Activated CD8-positive, alpha-beta memory T cell treated with anti-CD3 and anti-CD28 coated beads, Interleukin-2, amount 50 U/mL, for 24 hours (primary cell): ENCODE results near the gene DNAJB8.

ENCODE experiments used
- DNase-seq: peaks from one replicate; pipeline ENCODE4 v3.0.0-alpha.2; 2020; ENCODE audit errors: extremely low read depth

DNAJB8 gene

DNA sequence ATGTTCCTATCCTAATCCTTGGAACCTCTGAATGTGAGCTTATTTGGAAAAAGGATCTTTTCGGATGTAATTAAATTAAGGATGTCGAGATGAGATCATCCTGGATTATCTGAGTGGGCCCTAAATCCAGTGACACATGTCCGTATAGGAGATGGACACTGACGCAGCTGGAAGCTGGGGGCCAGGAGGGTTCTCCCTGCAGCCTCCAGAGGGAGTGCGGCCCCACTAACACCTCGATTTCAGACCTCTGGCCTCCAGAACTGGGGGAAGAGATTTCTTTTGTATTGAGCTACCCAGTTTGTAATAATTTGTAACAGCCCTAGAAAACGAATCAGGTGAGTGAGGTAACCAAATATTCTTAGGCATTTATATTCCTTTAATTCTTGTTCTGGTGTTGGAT lies 2.5 kb downstream of the DNAJB8 start:
- DNase-seq = no peak

GRCh38 chr3:128463771-128464170 lies 2.9 kb downstream of the DNAJB8 start:
- DNase-seq = no peak

GRCh38 chr3:128463354-128463753 lies 3.3 kb downstream of the DNAJB8 start:
- DNase-seq = no peak

DNA sequence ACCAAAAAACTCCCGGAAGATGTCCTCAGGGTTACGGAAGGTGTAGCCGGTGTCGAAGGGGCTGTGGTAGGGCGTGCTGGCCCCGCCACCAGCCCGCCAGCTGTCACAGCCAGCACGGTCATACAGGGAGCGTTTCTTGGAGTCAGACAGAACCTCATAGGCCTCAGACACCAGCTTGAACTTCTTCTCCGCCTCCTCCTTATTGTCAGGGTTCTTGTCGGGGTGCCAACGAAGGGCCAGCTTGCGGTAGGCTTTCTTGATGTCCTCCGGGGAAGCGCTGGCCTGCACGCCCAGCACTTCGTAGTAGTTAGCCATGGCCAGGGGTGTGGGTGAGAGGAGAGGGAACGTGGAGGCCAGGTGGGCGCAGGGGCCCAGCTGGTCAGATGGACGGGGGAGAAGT lies 3.8 kb downstream of the DNAJB8 start:
- DNase-seq = no peak

GRCh38 chr3:128462341-128462910 lies 4.3 kb downstream of the DNAJB8 start:
- DNase-seq = no peak

DNA sequence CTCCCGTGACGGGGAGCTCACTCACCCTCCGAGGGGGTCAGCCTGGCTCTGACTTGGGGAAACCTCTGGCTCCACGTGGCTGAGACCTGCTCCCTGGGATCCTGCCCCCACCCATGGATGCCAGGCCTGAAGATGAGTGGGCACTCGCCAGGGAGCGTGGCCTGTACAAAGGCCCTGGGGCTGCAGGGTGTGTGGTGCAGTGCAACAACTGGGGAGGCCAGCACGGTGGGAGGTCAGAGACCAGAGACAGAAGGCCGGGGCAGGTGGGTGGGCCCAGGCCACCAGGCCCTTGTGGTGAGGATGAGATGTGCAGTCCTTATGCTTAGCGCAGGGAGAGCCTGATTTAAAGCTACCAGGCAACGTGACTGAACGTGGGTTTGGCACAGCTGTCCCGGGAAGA lies 5.0 kb downstream of the DNAJB8 start:
- no peak for DNase-seq

DNA sequence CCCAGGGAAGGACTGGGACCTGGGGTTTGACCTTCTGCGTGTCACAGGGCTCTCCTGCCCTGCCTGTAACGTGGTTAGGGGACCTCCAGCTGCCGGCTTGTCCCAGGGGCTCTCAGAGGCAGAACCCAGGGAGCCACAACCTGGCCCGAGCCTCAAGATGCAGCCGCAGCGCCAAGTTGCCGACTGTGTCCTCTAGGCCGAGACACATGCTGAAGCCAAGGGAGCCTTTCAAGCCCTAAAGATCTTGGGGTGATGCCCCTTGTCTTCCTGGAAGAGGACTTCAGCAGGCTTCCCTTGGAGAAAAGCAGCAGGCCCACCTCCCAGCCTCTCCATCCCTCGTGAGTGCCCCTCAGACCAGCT lies 7.2 kb downstream of the DNAJB8 start:
- DNase-seq = no peak

DNA sequence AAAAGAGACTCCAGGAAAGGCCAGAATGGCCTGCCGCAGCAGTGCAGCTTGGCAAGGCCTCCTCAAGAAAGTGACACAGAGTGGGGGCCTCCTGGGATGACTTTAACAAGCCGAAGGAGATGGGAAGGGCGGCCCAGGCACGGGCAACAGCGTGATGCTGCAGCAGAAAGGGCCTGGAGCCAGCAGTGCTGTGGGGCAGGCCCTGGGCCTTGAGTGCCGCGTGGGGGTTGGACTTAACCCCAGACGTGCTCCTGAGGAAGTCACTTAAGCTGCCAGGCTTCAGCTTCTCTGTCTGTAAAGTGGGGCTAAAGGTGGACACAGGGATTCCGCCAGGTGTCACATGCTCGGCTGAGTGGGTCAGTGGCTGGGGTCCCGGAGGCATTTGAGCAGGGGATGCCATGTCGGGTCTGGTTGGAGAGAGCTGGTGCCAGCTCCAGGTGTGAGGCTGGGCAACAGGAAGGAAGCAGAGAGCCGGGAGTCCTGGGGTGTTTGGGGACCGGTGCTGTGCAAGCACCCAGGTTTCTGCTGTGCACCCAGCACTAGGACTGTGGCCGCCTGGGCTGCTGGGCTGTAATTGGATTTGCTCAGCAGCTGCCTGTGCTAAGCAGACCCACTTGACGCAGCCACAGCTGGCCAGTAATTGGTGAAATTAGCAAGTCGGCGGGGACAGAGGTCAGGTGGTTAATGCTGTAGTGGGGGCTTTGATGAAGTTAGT lies 7.8 kb downstream of the DNAJB8 start:
- no peak for DNase-seq

GRCh38 chr3:128457937-128458336 lies 8.8 kb downstream of the DNAJB8 start:
- DNase-seq = no peak

DNA sequence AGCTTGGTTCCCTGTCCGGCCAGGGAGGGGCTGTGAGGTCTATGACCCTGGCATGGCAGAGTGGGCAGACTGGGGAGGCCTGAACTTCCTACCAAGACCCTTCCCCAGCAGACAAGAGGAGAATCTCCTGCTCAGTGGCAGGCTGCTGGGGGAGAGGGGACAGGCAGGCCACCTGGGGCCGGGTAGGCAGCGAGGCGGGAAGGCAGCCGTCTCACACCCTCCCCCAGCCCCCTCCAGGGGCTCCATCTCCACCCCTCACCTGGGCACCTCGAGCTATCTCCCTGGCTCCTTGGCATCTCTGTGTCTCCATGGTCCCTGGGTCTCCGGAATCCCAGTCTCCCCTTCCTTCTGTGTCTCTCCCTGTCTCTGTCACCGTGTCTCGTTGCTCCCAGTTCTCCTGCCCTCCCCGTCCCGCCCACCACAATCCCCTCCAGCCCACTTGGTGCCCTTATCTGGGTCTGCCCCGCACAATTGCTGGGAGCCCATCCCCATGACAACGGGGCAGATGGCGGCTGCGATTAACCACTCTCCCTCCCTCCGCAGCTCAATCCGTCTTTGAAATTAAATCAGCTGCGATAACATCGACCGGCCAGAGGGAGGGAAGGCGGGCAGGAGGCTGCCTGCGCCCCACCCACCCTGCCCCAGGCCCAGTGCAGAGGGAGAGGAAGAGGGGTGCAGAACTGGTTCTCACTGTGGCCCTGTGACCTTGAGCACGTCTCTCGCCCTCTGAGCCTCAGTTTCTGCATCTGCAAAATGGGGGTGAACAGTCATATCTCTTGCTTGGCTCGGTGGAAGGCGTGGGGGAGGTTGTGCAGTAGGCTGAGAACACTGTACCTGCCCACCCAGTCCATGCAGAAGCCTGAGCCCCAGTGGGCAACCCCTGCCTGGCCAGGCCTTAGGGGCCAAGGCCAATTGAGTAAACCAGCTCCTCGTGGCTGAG lies 9.6 kb downstream of the DNAJB8 start:
- no peak for DNase-seq

DNA sequence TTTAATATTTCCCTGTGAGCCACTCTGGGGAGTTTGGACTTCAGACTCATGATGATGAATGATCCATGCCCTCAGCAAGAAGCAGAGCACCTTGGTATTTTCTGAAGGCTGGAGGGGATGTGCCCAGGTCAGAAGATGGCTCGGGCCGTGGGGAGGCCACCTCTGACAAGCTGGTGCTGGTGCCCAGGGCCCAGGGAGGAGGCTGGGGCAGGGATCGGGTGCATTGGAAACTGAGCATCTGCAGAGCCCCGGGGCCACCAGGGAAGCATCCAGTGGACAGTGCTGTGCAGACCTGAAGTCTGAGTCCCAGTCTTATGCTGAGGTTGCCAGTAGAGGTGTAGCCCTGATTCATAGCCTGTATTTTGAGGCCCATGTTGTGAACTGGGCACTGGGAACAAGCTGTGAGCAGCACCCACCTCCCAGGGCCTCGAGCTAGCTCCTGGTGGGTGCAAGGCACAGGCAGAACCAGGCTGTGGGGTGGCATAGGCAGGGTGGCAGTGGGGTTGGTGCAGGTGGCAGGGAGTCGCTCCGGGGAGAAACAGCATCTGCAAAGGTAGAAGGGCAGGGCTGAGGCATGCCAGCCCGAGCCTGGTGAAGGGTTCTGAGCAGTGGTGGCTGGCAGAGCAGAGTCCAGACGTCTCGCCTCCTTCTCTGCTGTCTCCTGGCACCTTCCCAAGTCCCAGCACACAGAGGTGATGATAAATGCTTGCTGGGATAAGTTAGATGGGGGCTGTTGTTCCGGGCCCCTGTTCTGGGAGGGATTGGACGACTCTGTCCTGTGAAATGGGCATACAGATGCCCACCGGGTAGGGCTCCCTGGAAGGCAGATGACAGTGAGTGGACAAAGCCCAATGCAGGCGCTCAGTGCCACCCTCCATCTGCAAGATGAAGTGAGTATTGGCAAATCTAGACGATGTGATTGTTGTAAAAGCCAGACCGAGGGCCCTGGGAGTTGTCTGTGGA lies 10.6 kb downstream of the DNAJB8 start:
- DNase-seq = no peak

- DNase-seq = no peak
These were observed 11.6 kb downstream of the DNAJB8 start for GRCh38 chr3:128455116-128455515.

GRCh38 chr3:128454310-128454618 lies 12.4 kb downstream of the DNAJB8 start:
- no peak for DNase-seq

- no peak for DNase-seq
These were observed 13.0 kb downstream of the DNAJB8 start for GRCh38 chr3:128453501-128454309.

DNA sequence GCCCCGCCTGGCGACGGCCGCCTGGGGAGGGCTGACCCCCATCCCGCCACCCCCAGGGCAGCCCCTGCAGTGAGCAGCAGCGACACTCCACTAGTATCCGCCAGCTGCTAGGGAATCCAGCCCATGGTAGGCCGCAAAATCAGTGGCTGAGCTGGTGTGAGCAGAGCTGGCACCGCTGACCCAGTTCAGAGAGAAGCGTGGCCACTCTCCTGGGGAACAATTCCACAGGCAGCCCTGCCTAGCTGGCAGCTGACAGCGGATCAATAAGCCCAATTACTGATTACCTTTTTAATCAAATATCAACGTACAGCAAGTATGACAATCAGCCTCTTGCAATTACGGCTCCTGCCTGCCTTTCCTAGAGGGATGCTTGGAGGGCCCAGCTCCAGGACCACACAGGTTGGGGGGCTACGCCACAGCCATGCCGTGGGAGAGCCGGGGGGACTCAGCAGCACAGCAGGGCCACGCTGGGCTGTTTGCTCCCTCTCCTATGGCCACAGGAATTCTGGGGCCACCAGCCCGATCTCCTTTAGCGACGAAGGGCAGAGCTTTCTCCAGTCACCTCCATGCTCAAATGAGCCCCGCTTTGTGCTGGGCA lies 13.9 kb downstream of the DNAJB8 start:
- DNase-seq = no peak

DNA sequence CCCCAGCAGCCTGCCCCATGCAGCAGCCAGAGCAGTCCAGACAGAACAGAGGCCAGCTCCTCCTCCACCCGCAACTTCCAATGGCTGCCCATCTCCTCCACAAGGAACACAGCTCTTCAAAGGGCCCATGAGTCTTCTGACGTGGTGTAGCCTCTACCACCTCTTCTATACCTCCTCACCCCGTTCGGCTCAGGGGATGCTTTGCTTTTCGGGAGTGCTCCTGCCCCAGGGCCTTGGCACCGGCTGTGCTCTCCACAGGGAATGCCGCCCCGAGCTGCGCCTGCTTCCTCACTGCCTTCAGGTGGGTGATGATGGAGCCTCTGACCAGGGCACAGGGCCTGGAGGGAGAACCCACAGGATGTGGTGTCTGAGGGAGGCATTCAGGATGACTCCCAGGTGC lies 14.6 kb downstream of the DNAJB8 start:
- DNase-seq = no peak

- no peak for DNase-seq
These were observed 17.5 kb downstream of the DNAJB8 start for GRCh38 chr3:128449111-128449638.

GRCh38 chr3:128448491-128448890 lies 18.2 kb downstream of the DNAJB8 start:
- no peak for DNase-seq

- peak; percentile 25 for DNase-seq
These were observed 19.1 kb downstream of the DNAJB8 start for GRCh38 chr3:128447561-128448013.

DNA sequence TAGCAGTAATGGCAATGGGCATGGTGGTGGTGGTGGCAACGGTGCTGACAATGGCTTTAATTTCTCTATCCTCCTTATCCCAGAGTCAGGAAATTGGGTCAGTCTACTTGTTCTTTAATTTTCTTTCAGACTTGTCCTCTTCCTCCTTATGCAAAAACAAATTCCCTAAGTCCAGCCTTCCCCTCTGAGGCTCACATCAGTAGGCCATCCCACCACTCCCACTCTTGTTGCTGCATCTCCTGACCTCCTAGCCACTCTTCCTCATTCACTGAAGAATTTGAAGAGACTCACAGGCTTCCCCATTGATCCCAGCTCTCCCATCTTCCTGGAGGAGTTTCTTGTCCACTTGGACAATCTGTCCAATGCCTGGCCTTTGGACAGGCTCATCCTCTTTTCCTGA lies 19.9 kb downstream of the DNAJB8 start:
- DNase-seq = no peak
